ENCODE measurements around the gene KRT23.

KRT23 gene

GRCh38 chr17:40962059-40962561, 24.7 kb upstream of the KRT23 start:
- ChIA-PET POLR2A (no interaction called here), CTCF (interaction anchor here (1.2 kb wide), 2 partner anchors 9 to 15 kb away, joined by 3 to 4 read pairs; no protein-coding TSS in a partner anchor)
- no peak for TF ChIP-seq CTCF (IDR thresholded peaks at IDR 0.05; ENCODE audit: control extremely low read depth, extremely low read depth, low read depth, missing control alignments)
- no peak for DNase-seq (ENCODE audit: extremely low spot score)

- no peak for DNase-seq (ENCODE audit: extremely low spot score)
- TF ChIP-seq CTCF (IDR thresholded peaks at IDR 0.05; ENCODE audit: control extremely low read depth, extremely low read depth, low read depth, missing control alignments), result no peak
- ChIA-PET CTCF (interaction anchor here (1.2 kb wide), 2 partner anchors 9 to 15 kb away, joined by 3 to 4 read pairs; no protein-coding TSS in a partner anchor), POLR2A (no interaction called here)
These were observed 24.1 kb upstream of the KRT23 start for GRCh38 chr17:40961591-40961990.

GRCh38 chr17:40960144-40960543, 22.7 kb upstream of the KRT23 start:
- TF ChIP-seq CTCF (IDR thresholded peaks at IDR 0.05; ENCODE audit: control extremely low read depth, extremely low read depth, low read depth, missing control alignments), result no peak
- ChIA-PET CTCF (interaction anchor here (1.2 kb wide), 1 partner anchor 16 kb away, joined by 3 read pairs; no protein-coding TSS in a partner anchor), POLR2A (no interaction called here)
- no peak for DNase-seq (ENCODE audit: extremely low spot score)

GRCh38 chr17:40958086-40958953, 20.9 kb upstream of the KRT23 start:
- POLR2A ChIA-PET, result no interaction called here
- DNase-seq (ENCODE audit: extremely low spot score), result no peak
- CTCF ChIA-PET, result no interaction called here
- TF ChIP-seq CTCF (IDR thresholded peaks at IDR 0.05; ENCODE audit: control extremely low read depth, extremely low read depth, low read depth, missing control alignments), result no peak

GRCh38 chr17:40956401-40957254, 19.2 kb upstream of the KRT23 start:
- DNase-seq (ENCODE audit: extremely low spot score), result no peak
- POLR2A ChIA-PET, result no interaction called here
- no peak for TF ChIP-seq CTCF (IDR thresholded peaks at IDR 0.05; ENCODE audit: control extremely low read depth, extremely low read depth, low read depth, missing control alignments)
- CTCF ChIA-PET, result no interaction called here

- TF ChIP-seq CTCF (IDR thresholded peaks at IDR 0.05; ENCODE audit: control extremely low read depth, extremely low read depth, low read depth, missing control alignments), result no peak
- POLR2A ChIA-PET, result no interaction called here
- CTCF ChIA-PET, result interaction anchor here (1.0 kb wide), 1 partner anchor 23 kb away, joined by 3 read pairs; no protein-coding TSS in a partner anchor
- no peak for DNase-seq (ENCODE audit: extremely low spot score)
These were observed 16.4 kb upstream of the KRT23 start for GRCh38 chr17:40953881-40954280.
